ENCODE data around the gene RBMS1.
"Not testable (repeated sequence)": the region's sequence is repeated elsewhere in the genome, so short reads cannot be mapped to it uniquely, and the experiment has no call there.

The RBMS1 gene

DNA sequence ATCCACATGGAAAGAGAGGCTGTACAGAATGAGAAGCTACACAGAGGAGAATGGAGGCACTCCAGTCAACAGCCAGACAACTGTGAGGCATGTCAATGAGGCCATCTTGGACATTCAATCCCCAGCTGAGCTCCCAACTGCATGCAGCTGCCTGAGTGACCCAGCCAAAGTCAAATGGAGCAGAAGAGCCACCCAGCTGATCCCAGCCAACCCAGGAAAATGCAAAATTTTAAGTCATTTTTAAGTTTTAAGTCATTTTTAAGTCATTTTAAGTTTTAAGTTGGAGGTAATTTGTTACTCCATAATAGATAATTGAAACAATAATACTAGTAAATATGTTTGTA is 63.6 kb downstream of the RBMS1 start:
- no peak for DNase-seq

- no peak for DNase-seq
These were observed 64.2 kb downstream of the RBMS1 start for GRCh38 chr2:160429248-160430000.

GRCh38 chr2:160428405-160428763 is 65.2 kb downstream of the RBMS1 start:
- no peak for DNase-seq

- peak; percentile 71 for DNase-seq
These were observed 65.8 kb downstream of the RBMS1 start for GRCh38 chr2:160427629-160428404.

DNA sequence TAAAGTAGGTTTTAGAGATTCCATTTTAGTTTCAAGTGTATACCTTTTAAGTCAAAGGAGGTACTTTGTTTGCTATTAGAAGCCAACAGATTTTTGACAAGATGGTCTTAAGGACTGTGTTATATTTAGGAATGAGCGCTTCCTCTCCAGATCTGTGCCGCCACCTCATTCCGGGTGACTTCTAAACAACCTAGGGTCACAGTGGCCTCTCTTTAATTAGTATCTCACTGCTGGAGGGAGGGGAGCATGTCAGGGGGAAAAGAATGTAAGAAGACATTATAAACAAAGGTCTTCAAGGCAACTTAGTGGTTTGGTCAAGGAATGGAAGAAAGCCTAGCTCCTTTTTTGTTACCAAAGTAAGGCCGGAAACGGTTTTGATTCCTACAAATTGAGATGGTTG is 67.0 kb downstream of the RBMS1 start:
- no peak for DNase-seq

GRCh38 chr2:160425434-160426151 is 68.0 kb downstream of the RBMS1 start:
- DNase-seq: no peak

GRCh38 chr2:160423126-160423525 is 70.5 kb downstream of the RBMS1 start:
- no peak for DNase-seq

DNA sequence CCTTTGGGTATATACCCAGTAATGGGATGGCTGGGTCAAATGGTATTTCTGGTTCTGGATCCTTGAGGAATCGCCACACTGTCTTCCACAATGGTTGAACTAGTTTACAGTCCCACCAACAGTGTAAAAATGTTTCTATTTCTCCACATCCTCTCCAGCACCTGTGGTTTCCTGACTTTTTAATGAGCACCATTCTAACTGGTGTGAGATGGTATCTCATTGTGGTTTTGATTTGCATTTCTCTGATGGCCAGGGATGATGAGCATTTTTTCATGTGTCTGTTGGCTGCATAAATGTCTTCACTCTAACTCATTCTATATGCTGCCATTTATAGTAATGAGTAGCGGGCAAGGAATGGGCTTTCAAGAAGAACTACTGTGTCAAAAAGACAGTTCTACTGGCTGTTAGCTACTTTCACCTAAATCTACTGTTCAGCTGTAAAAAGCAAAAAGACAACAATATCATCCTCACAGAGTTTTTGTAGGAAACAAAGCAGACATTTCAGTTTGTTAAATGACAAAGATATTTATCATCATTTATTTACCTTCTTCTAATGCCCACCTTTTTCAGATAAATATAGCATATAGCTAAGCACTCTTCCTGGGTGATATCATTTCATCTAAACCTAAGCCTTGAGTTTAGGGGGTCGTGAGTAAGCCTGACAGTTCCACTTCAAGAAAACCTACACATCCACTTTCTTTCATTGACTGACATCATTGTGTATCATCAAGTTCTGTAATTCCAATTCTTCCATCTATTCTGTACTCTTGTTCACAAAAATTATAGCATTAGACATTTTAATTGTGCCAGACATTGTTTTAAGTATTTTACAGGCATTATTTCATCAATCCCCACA is 71.7 kb downstream of the RBMS1 start:
- not testable (repeated sequence) for DNase-seq

GRCh38 chr2:160420711-160421110 is 72.9 kb downstream of the RBMS1 start:
- DNase-seq: no peak

GRCh38 chr2:160419776-160420505 is 73.7 kb downstream of the RBMS1 start:
- DNase-seq: no peak

DNA sequence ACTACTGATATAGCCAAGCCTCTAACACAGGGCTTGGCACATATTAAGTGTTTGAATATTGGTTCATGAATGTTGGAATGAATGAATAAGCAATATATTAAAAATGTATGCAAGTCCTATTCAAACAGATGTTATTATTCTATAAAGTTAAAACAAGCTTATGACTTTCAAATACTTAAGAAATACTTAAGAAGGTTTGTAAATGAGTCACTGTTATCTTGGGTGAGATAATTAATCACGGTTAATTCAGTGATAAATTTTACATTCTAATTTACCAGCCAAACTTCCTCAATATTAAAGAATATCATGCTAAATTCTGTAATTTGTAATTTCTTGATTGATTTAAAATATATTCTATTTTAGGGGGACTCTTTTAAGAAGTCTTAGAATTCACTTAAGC is 74.8 kb downstream of the RBMS1 start:
- no peak for DNase-seq

GRCh38 chr2:160418398-160418765 is 75.2 kb downstream of the RBMS1 start:
- DNase-seq: no peak

DNA sequence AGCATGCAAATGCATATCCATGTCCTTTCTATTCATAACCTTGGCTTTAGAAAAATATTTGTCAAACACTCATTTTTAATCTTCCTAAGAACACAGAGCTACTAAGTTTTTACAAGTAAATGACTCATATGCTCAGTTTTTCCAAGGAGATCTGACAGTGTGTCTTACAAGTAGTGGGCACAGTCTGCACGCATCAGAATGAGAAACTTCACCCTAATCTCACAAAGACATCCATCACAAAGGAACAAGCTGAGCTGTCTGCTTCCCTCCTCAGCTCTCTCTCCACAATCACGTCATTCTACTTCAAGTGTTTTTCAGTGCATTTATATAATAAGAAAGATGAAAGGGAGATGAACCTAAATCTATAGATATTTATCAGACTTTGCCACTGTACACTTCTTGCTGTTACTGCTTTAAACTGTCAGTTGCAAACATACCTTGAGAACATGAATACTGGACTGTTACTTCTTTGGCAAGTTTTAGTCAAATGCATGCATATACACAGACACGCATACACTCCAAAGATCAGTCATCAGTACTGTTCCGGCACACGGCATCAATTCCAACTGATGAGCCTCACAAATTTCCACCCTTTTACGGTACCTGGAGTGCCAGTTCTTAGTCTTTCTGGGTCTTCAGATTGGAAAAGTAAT is 75.7 kb downstream of the RBMS1 start:
- DNase-seq: peak; percentile 52

- DNase-seq: no peak
These were observed 77.6 kb downstream of the RBMS1 start for GRCh38 chr2:160415991-160416390.

GRCh38 chr2:160411955-160412354 is 81.7 kb downstream of the RBMS1 start:
- no peak for DNase-seq

GRCh38 chr2:160411167-160411566 is 82.4 kb downstream of the RBMS1 start:
- peak; percentile 49 for DNase-seq

GRCh38 chr2:160409480-160409879 is 84.1 kb downstream of the RBMS1 start:
- no peak for DNase-seq

GRCh38 chr2:160408959-160409291 is 84.7 kb downstream of the RBMS1 start:
- no peak for DNase-seq

GRCh38 chr2:160408173-160408958 is 85.2 kb downstream of the RBMS1 start:
- no peak for DNase-seq

DNA sequence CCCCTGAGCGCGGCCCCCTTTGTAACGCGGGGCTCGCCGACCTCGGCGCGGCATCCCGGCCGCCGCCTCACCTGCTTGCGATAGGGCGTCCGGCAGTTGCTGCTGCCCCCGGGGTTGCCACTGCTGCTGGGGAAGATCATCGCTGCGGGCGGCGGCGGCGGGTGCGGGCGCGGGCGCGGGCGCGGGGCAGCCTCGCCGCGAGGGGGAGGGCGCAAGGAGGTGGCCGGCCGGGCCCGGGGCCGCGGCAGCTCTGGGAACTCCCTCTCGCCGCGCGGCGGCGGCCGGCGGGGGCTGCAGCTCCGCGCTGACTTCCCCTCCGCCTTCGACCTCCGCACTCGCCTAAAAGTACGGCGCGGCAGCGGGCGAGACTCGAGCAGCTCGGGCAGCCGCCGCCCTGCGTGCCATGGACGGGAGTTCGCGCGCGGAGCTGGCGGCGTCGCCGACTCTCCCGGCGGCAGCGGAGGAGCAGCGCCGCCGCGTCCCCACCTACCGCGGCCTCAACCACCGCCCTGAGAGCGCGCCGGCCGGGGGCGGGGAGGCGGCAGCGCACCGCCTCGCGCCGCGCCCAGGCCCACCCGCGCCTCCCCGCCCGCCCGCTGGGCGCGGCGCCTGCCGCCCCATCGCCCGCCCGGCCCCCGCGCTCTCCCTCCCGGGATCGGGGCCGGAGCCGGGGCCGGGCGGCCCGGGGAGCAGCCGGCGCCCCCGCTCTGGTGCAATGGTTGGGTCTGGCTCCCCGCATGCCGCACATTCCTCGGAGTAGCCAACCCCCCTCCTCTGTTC is 86.0 kb downstream of the RBMS1 start:
- DNase-seq: peak; percentile 73
